UCSD-AML1 (cell line): ENCODE results near the gene LMNTD2.
"Not testable (repeated sequence)": the region's sequence is repeated elsewhere in the genome, so short reads cannot be mapped to it uniquely, and the experiment has no call there.

ENCODE experiments used
- DNase-seq: peaks from one replicate; lab custom pipeline; 2025; ENCODE audit not compliant: unreplicated experiment; lab: John Stamatoyannopoulos, UW

LMNTD2 gene

DNA sequence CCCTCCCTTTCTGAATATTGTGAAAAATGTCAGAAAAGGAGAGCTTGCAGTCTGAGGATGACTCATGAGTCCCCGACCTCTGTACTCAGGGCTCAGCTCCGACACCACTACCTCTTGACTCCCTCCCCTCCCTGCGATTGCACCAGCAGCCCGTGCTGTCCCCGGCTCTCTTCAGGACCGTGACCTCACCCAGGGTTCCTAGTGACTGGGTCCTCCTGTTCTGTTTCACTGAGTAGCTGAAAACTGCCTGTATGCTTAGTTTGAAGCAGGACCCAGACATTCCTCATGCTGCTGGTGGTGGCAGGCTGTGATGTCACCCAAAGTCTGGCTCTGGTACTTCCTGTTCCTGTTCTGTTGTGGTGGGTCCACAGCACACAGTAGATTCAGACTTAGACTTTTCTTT, 27.4 kb upstream of the LMNTD2 start:
- no peak for DNase-seq

DNA sequence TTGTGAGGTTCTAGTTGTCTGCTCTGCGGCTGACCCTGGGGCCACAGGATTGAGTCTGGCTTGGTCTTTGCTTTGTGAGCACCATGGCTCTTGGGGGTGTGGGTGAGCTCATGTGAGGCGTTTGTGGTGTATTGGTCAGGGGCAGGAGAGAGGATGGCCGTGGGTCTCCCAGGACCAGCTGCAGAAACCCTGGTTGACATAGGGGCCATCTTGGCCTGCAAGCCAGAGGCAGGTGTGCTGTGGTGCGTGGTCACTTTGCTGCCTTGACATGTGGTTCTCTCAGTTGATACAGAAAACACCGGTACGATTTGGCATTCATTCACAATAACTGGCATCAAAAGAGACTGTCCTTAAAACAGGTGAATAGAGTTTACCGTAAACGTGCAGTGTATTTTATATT, 27.0 kb upstream of the LMNTD2 start:
- no peak for DNase-seq

DNA sequence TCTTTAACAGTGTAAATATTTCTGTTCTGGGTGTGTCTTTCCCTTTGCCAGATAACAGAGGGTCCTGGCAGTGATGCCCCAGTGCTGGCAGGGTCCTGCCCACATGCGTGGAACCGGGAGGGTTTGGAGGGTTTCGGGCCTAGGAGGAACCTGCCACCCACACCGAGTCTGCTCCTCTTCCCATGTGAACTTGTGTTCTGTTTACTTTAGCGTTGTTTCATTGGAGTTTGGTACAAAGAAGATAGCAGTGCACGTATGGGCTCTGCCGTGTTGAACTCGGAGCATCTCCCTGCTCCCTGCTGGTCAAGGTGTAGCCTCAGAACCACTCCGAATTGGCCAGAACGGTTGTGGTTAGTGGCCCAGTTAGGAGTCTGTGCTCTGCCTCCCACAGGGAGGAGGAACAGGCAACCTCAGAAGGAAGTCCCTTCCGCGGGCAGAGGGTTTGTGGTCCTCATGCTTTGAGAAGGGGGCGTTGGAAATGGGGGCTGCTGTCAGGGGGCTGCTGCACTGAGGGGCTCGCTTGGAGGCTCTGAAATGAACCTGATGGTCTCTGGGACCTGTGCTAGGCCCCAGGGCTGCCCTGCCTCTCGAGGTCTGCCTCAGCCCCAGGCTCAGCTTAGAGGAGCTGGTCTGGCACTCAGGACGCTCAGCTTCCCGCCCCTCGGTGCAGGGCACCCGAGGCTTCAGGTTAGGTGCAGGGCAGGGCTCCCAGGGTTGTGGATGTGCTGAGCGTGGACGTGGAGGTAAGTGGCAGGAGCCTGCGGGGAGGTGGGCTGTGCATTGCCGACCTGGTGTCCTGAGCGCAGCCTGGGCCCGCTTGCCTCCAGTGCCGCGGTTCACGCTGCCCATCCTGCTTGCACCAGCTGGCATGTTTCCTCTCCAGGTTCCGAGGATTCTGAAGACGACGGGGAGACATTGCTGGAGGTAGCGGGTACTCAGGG, 26.1 kb upstream of the LMNTD2 start:
- DNase-seq: no peak

DNA sequence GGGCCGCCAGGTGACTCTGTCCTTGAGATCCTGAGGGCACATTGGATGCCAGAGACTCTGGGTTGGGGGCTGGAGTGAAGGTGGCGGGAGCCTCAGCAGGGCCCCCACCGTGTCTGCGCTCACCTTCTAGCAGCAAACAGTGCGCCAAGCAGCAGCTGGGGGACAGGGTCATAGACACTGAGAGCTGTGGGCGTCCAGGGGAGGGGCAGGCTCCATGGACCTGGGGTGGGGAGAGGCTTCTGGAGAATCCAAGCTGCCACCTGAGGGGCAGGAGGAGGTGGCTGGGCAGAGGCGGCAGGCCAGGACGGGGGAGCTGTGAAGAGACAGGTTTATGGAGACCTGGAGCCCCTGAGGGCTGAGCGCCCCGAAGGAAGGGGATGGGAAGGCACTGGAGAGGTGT, 23.7 kb upstream of the LMNTD2 start:
- no peak for DNase-seq

DNA sequence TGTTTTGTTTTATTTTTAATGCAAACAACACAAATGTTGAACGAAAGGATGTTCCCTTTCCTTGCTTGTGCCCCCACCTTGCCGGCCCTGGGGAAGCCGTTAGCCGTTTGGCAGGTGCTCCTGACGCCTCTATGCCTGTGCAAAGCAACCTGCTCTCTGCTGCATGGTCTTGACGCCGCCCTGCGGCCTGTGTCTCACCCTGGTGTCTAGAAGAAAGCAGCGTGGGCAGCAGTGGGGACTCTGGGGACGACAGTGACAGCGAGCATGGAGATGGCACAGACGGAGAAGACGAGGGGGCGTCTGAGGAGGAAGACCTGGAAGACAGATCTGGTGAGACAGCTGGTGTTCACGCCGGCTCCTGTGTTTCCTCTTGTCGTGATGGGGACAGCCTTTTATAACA, 21.2 kb upstream of the LMNTD2 start:
- no peak for DNase-seq

DNA sequence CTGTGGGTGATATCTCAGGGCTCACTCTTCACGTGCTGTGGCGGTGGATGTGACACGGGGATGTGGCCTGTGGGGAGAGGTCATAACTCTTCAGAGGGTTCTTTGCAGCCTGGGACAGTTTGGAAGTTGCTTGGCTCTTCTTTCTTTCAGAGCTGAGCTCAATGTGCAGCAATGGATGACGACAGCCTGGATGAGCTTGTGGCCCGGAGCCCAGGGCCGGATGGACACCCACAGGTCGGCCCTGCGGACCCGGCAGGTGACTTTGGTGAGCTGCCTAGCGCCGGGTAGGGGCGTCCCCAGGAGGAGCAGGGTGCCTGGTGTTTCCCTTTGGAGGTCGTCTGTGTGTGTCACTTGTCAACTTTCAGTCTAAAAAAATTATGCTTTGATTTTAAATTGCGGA, 20.8 kb upstream of the LMNTD2 start:
- DNase-seq: no peak

DNA sequence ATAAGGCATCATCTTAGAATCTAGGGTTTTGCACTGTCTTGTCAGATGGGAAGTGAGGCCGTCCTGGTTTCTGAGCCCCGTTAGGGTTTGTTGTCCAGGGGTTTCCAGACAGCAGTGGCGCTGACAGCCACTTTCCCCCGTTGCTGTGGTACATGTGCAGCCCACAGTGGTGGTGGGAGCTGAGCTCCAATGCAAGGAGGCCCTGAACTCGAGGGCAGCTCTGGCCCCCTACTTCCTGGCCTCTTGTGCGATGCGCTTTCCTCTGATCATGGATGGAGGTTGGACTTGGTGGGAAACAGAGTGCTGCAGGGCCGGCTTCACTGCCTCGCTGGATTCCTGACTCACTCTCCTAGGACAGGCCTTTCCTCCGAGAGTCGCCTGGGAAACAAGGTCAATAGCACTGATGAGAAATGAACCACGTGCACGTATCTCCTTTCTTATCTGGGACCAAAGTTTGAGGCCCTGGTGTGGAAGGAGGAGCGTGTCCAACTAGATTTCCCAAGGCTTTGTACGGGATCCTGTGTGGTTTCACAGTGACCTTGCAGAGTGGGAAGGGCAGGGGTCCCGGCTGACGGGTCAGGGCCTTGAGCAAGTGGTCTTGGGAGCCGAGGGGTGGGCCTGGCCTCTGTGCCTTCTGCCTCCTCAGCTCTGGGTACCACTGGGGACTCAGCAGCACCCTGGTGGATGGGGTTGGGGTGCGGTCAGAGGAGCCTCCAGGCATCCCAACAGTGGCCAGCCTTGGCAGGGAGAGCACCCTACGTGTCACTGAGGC, 19.5 kb upstream of the LMNTD2 start:
- no peak for DNase-seq

DNA sequence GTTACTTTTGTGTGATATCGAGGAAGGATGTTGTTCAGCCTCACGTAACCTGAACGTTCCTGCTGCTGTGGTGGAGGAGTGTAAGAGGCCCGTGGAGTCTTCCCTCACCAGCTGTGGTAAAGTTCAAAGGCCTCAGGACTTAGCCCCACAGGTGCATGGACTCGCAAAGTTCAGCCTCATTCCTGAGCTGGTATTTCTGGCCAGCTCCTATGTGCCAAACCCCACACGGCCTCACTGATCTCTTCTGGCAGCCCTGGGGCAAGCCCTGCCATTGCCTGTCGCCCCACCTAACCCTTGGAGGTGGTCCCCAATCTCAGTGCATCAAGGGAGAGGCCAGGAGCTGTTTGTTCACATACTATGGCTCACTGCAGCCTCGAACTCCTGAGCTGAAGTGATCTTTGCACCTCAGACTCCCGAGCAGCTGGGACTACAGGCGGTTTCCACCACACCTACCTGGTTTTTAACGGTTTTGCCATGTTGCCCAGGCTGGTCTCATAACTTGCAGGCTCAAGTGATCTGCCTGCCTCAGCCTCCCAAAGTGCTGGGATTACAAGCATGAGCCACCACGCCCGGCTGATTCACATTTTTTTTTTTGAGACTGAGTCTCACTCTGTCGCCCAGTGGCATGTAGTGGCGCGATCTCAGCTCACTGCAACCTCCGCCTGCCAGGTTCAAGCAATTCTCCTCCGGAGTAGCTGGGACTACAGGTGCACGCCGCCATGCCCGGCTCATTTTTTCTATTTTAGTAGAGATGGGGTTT, 17.9 kb upstream of the LMNTD2 start:
- no peak for DNase-seq

DNA sequence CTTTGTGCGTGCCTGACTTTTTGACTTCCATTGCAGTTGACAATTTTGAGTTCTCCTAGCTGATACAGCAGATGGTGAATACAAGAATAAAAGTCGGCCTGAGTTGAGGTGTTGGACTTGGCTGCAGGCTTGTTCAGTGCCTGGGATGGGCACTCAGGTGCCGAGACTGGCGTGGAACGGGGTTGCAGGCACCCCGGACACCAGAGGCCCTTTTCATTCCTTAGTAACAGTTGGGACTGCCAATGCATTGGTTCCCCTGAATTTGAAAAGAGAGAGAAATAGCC, 17.0 kb upstream of the LMNTD2 start:
- DNase-seq: no peak

DNA sequence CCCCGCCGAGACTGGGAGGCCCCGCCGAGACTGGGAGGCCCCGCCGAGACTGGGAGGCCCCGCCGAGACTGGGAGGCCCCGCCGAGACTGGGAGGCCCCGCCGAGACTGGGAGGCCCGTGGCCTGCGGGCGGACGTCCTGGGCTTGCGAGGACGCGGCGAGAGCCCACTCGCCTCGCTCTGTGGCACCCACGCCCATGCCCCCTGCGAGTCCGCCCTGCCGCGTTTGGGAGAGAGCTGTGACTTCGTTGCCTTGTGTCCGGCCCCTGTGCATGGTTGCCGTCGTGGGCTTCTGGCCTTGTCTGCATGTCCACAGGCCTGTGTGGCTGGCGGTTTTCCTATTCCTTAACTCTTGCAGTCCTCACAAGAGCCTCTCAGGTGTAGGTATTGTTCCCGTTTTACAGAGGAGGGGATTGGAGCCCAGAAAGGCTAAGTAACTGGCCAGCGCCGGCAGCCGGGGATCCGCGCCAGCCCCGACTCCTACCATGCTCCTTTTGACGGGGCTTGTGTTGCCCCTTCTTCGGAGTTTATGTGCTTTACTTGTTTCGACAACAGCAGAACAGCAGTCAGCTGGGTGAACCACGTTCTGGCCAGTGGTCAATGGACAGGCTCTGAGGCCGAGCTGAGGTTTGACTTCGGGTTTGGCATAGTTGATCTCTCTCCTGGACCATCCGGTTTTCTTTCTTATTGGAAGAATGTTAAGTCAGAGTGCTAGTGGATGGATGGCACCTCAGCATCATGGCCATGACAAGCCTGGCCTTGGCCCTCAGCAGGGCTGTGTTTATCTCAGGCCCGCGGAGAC, 16.5 kb upstream of the LMNTD2 start:
- no peak for DNase-seq

DNA sequence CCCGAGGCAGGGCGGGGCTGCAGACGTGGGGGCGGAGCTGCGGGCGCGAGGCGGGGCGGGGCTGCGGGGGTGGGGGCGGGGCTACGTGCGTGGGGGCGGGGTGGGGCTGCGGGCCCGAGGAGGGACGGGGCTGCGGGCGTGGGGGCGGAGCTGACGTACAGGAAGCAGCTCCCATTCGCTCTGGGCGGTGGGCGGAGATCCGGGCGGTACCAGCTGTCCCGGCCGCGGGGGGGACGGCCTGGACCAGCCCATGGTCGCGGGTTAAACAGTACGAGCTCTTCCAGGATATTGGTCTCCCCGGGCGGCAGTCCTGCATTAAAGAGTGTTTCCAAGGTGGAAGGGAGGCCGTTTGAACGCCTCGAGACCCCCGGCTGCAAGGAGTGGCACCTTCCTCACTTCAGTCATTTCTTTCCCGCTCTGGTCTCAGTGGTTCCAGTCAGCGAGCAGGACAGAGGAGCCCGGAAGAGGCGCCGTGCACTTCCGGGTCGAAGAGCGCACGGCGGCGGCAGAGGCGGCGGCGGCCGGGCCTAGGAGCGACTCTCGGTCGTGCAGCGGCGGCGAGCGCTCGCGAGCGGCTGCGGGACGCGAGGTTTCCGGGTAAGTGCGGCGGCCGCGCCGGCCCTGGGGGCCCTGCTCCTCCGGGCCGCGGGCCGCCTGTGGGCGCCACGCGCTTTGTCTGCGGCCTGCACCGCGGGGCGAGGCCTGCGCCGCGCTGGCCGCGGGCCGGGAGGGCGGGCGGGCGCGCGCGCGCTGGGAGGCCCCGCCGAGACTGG, 15.6 kb upstream of the LMNTD2 start, which contains the start of gene PHRF1:
Gene PHRF1, plus strand, starts transcription at position 475 of the 773 bp plus-strand sequence. CDS start 5,043 bp downstream, outside the sequence.
- peak; percentile 91 for DNase-seq

DNA sequence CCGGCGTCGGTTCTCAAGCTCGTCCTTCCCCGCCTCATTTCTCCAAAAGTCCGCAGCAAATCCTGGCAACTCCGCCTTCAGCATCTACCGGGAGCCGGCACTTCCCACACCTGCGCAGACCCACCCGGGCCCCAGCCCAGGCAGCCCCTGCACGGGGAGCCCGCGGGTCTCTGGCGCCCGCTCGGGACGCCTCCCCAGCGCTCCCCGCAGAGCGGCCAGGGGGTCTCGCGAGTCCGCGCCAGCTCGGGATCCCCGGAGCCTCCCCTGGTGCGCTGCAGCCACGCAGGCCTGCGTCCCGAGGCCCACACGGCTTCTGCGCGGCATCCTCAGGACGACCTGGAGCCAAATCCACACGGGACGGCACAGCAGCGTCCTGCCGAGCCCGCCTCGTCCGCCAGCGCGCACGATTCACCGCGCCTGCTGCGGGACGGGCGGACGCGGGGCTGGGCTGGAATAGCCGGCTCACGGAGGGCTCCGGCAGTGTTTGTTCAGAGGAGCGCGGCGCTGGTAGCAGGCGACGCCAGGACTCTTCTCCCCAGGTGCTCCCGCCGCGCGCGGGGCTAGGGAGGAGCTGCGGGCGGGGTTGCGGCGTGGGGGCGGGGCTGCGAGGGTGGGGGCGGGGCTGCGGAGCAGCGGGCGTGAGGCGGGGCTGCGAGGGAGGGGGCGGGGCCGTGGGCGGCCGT, 14.9 kb upstream of the LMNTD2 start:
- no peak for DNase-seq

DNA sequence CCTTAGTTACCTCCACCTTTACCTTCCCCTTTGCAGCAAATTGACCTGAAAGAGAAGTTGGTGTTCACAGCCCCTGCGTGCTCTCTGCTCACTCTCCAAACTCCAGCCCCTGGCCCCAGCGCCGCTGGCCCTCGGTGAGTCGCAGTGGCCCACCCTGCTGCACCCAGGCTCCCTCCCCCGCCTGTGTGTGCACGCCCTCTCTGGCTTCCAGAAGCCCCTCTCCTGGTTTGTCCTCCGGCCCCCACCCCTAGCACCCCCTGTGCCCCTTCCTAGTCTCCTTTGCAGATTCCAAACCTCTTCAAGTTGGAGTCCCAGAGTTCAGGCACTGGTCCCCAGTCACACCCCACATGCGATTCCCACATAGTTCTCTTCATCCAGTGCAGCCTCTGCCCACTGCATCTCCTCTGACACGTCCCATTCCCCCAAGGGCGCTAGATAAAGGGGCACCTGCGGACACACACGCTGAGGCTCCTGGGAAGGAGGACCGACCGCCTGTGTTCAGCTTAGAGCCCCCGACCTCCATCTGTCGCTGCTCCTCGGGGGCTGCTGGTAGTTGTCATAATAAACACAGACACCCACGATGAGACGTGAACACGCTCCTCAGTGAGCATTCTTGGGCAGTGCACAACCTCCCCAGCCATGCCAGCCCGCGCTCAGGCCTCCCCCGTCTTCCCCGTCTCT, 14.2 kb upstream of the LMNTD2 start:
- DNase-seq: no peak

DNA sequence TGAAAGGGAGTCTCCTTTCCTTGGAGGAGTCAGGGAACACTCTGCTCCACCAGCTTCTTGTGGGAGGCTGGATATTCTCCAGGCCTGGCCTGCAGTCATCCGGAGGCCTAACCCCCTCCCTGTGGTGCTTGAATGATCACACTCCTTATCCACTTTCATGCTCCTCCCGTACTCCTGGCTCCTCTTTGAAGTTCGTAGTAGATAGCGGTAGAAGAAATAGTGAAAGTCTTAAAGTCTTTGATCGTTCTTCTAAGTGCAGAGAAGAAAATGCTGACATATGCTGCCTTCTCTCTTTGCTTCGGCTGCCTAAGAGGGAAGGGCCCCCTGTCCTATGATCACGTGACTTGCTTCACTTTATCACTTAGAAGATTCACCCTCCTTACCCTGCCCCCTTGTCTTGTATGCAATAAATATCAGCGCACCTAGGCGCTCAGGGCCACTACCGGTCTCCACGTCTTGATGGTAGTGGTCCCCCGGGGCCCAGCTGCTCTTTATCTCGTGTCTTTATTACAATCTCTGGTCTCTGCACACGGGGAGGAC, 13.6 kb upstream of the LMNTD2 start:
- DNase-seq: not testable (repeated sequence)

DNA sequence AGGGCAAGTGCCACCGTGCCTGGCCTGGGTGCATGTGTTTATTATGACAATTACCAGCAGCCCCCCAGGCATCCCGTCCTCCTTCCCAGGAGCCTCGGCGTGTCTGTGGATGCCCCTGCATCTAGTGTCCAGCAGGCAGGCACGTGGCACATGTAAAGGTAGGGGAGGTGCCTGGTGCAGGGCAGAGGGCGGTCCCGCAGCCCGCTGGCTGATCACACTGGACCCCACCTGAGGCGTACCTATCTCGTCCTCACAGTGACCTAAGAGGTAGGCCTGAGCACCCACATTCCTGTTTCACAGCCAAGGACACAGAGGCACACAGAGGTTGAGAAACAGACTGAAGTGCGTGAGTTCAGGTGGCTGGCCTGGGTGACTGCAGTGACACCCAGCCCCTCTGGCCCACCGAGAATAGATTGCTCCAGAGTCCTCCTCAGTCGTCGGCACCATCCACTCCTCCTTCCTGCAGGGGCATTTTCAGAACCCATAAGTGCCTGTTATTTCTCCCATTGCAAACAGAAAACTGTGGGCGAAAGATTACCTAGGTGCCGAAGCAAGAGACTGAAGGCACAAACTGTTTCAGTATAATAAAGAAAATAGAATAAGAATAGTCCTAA, 12.7 kb upstream of the LMNTD2 start:
- DNase-seq: no peak

DNA sequence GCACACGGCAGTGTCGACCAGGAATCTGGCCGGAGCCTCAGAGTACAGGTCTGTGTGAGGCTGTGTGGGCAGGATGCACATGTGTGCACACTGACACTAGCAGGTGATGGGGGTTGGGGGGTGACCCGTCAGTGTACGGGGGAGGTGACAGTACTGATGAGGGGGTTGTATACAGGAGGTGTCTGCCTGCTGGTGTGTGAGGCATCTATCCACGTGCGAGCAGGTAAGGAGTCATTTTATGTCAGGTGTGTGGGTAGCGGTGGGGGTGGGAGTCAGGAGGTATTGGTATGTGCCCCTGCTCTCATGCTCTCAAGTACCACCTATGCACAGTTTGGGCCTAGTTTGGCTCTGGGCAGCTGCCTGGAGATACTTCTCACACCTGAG, 11.3 kb upstream of the LMNTD2 start:
- DNase-seq: no peak

DNA sequence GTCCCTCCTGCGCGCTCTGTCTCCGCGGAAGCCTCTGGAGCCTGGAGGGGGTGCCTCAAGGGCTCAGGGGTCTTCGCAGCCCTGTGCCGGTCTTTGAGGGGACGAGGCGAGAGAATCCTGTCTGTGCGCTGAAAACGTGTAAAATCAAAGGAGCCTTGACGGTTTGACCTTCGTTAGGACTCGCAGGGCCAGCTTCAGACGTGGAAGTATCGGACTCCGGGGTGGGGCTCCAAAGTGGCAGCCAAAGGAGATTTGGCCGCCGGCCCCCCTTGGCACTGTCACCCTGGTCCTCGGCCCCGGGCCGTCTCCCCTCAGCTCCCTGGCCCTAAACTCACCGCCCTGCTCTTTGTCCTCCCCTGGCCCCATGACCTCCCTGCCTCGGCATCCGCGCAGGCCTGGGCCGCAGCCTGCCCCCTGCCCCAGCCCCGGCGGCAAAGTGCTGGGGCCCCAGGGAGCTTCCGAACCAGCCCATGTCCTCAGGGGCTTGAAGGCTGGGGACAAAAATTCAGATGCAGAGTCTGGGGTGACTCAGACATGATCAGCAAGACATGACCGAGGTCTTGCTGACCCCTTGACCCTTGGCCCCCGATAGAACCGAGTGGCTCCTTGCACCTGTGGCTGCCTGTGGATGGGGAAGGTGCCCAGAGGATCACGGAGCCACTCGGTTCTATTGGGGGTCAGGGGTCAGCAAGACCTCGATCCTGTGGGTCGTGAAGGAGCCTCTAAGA, 8.8 kb upstream of the LMNTD2 start:
- no peak for DNase-seq
